ENCODE results near the gene CHRNB2.

Gene CHRNB2

DNA sequence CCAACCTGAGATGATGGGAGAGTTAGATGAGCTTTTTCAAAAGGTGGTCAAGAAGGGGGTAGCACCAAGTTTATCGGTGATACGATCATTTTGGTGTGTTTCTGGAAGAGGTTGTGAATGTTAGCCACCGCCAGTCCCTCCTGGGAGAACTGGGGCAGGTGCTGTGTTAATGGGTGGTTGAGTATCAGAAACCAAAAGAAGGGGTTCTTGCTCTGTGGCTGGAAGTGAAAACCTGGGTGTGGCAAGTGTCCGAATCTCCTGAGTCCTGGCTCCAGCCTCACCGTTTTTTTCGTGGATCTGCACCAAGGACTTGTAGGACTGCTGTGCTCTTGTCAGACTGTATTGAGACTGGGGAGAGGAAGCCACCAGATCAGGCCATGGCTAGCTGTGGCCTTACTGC, 16.9 kb upstream of the CHRNB2 start:
- TF ChIP-seq POU2F2 (IDR thresholded peaks at IDR 0.05; ENCODE audit: low read depth, low read length) = no peak
- TF ChIP-seq PAX5 (IDR thresholded peaks at IDR 0.05; ENCODE audit: insufficient read depth, low read length, severe bottlenecking) = no peak
- no peak for TF ChIP-seq TAF1 (IDR thresholded peaks at IDR 0.05; ENCODE audit: low read depth, low read length)
- TF ChIP-seq POLR2A (IDR thresholded peaks at IDR 0.05; ENCODE audit: low read depth, low read length) = no peak
- no peak for TF ChIP-seq SPI1 (IDR thresholded peaks at IDR 0.05; ENCODE audit: low read depth, low read length)
- no peak for TF ChIP-seq POLR2AphosphoS5 (IDR thresholded peaks at IDR 0.05; ENCODE audit: low read depth, low read length)
- DNase-seq (ENCODE audit: insufficient read length, low spot score) (no peak), FAIRE-seq (no peak)

DNA sequence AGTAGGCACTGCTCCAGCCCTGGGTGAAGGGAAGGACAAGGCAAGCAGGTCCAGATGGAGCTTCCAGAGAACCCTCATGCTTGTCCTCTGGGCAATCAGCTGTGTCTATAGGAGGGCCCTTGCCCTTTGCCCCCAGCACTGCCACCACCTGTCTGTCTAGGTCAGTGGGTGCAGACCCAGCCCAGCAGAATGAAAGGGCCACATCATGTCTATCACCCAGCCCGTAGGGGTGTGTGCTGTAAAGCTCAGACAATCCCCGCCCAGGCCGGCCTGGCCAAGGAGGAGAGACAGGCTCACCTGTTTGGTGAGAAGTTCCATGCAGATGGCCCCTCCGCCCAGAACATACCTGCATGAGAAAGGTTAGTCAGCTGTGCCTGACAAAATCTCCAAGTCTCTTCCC, 16.1 kb upstream of the CHRNB2 start:
- FAIRE-seq = no peak
- no peak for DNase-seq (ENCODE audit: insufficient read length, low spot score)
- TF ChIP-seq POLR2A (IDR thresholded peaks at IDR 0.05; ENCODE audit: low read depth, low read length) (no peak), TAF1 (IDR thresholded peaks at IDR 0.05; ENCODE audit: low read depth, low read length) (no peak), POU2F2 (IDR thresholded peaks at IDR 0.05; ENCODE audit: low read depth, low read length) (no peak), PAX5 (IDR thresholded peaks at IDR 0.05; ENCODE audit: insufficient read depth, low read length, severe bottlenecking) (no peak), POLR2AphosphoS5 (IDR thresholded peaks at IDR 0.05; ENCODE audit: low read depth, low read length) (no peak), SPI1 (IDR thresholded peaks at IDR 0.05; ENCODE audit: low read depth, low read length) (no peak)

DNA sequence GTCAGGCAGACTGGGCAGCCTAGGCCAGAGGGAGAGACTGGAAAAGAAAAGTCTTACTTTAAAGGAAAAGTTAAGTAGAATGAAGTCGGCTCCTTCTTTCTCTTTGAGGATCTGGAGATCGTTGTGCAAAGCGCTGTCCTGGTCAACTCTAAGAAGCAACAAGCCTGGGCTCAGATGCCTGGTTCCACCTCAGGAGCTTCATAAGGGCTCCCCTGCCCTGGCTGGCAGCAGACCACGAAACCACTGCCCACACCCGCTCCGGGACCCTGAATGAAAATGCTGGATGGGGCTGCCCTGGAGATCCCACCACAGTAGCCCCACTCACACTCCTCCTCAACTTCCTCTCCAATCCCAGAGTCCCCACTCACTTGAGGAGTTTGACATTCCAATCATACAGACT, 15.5 kb upstream of the CHRNB2 start:
- no peak for TF ChIP-seq POU2F2 (IDR thresholded peaks at IDR 0.05; ENCODE audit: low read depth, low read length)
- TF ChIP-seq POLR2A (IDR thresholded peaks at IDR 0.05; ENCODE audit: low read depth, low read length) = no peak
- FAIRE-seq (no peak), DNase-seq (ENCODE audit: insufficient read length, low spot score) (no peak)

DNA sequence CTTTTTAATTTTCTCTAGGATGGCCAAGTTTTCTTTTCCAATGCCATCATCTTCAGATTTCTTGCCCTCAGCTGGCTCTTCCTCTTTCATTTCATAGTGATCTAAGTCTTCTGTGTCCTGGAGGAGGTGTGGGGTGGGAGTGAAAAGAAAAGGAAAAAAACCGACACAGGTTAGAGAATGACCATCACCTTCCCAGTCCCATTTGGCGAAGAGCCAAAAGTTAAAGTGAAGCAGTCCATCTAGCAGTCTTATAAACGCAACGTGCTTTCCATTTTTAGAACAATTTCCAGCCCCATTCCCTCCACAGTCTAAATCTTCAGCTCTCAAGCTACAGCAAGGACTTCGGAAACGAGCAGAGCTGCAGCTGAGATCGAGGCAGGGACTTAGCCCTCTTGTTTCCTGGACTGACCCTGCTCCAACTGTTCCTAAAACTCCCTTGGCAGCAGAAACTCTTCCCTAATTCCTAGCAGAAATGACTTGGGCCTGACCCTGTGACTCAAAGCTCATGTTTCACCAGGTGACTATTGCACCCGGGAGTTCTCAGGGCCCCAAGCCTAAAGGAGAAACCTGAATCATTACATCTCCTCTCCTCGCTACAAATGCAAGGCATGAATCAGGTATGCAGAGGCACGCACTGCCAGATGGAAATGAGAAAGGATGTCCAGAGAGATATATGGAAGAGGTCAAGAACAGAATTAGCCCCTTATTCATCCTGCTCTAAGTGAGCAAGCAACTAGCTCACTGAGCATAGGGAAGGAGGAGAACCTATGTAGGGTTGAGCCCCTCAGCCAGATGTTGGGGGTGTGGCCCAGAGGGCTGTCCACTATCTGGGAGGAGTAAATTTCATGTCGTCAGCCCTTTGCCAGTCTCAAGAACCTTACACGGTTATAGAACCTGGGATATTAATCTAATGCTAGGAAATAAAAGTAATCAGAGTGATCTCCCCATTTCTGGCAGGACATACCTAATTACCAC, 14.2 kb upstream of the CHRNB2 start:
- TF ChIP-seq POLR2AphosphoS5 (IDR thresholded peaks at IDR 0.05; ENCODE audit: low read depth, low read length) (no peak), TAF1 (IDR thresholded peaks at IDR 0.05; ENCODE audit: low read depth, low read length) (no peak), SPI1 (IDR thresholded peaks at IDR 0.05; ENCODE audit: low read depth, low read length) (no peak), POU2F2 (IDR thresholded peaks at IDR 0.05; ENCODE audit: low read depth, low read length) (no peak), PAX5 (IDR thresholded peaks at IDR 0.05; ENCODE audit: insufficient read depth, low read length, severe bottlenecking) (no peak), POLR2A (IDR thresholded peaks at IDR 0.05; ENCODE audit: low read depth, low read length) (no peak)
- DNase-seq (ENCODE audit: insufficient read length, low spot score) (no peak), FAIRE-seq (no peak)

DNA sequence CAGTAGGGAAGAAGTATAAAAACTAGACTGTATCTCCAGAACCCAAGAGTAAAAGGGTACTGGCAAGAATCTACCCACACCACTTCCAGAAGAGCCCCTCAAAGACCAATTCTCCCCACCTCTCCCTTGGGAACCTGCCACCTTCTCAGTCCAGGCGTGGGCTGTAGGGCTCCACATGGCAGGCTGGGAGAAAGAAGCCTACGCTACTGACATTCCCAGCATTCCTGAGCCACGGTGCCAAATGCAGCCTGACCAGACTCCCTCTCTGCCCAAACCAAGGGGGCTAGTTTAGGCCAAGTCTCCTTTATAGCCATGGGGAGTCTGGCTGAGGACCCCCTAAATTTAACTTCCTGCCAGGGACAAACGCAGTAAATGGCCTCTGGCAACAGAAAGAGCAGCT, 11.2 kb upstream of the CHRNB2 start:
- no peak for DNase-seq (ENCODE audit: insufficient read length, low spot score)
- no peak for FAIRE-seq
- no peak for TF ChIP-seq TAF1 (IDR thresholded peaks at IDR 0.05; ENCODE audit: low read depth, low read length)

DNA sequence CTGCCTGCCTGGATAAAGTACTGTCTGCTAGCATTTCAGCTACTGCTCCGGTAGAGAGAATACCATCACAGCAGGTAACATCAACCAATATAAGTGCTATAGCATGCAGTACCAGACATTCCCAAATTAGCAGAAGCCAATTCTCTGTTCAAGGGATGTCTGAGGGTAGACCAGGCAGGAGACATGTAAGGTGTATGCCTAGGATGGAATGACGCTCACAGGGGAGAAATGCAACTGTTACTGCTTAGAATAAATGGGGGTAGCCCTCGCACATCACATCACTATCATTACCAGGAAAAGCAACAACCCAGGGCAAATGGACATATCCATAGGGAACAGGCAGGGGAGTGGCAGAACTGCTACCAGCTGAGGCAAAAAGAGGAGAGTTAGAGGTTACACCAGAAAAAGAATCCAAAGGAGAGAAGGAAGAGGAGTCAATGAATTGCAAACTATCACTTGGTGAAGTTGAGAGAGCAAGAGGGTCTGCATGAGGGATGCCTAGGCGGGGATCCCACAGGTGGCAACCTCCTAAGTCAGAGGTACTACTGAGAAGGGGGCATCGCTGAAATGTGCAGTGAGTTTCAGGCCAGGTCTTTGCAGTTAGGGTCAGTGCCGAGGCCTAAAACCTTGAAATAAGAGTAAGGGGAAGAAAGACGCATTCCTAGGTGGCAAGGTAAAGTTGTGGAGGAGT, 10.2 kb upstream of the CHRNB2 start:
- FAIRE-seq (peak; percentile 51), DNase-seq (ENCODE audit: insufficient read length, low spot score) (no peak)
- TF ChIP-seq POU2F2 (IDR thresholded peaks at IDR 0.05; ENCODE audit: low read depth, low read length) = no peak
- no peak for TF ChIP-seq POLR2AphosphoS5 (IDR thresholded peaks at IDR 0.05; ENCODE audit: low read depth, low read length)
- no peak for TF ChIP-seq POLR2A (IDR thresholded peaks at IDR 0.05; ENCODE audit: low read depth, low read length)
- no peak for TF ChIP-seq SPI1 (IDR thresholded peaks at IDR 0.05; ENCODE audit: low read depth, low read length)
- no peak for TF ChIP-seq PAX5 (IDR thresholded peaks at IDR 0.05; ENCODE audit: insufficient read depth, low read length, severe bottlenecking)
- TF ChIP-seq TAF1 (IDR thresholded peaks at IDR 0.05; ENCODE audit: low read depth, low read length) = no peak

DNA sequence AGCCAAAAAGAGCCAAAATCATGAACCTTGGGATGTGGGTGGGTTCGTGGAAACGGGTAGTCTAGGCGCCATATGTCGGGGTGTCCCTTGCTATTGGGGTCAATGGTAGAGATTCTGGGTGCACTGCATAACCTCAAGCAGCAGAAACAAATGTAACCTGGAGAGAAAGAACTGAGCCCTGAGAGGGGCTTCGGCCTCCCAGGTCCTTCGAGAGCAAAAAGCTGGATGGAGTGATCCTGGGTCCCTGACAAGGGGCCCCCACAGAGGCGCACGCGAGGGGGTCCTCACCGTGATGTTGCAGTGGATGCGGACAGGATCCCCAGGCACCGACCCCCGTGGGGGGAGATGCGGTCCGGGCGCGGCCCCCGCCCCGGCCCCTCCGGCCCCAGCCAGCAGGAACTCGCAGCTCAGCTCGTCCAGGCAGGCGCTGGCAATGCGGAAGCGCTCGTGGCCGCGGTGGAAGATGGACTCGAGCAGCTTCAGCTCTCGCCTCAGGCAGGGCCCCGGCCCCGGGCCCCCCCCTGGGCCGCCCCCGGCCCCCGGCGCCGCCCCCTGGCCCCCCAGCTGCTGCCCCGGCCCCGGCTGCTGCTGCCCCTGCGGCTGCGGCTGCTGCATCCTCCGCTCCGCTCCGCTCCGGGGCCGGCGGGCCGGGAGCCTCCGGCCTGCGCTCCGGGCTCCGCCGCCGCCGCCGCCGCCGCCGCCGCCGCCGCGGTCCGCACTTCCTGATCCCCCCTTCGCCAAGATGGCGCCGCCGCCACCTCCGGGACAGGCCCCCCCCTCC, 9.4 kb upstream of the CHRNB2 start, which contains the start of gene UBE2Q1:
Gene UBE2Q1 (minus strand): TSS at position 724 of the 781 bp plus-strand sequence. CDS start 109 bp downstream, at position 615.
- FAIRE-seq (no peak), DNase-seq (ENCODE audit: insufficient read length, low spot score) (no peak)
- no peak for TF ChIP-seq PAX5 (IDR thresholded peaks at IDR 0.05; ENCODE audit: insufficient read depth, low read length, severe bottlenecking)
- no peak for TF ChIP-seq POU2F2 (IDR thresholded peaks at IDR 0.05; ENCODE audit: low read depth, low read length)
- TF ChIP-seq POLR2A (IDR thresholded peaks at IDR 0.05; ENCODE audit: low read depth, low read length) = no peak
- no peak for TF ChIP-seq TAF1 (IDR thresholded peaks at IDR 0.05; ENCODE audit: low read depth, low read length)
- TF ChIP-seq SPI1 (IDR thresholded peaks at IDR 0.05; ENCODE audit: low read depth, low read length) = no peak
- TF ChIP-seq POLR2AphosphoS5 (IDR thresholded peaks at IDR 0.05; ENCODE audit: low read depth, low read length) = no peak

DNA sequence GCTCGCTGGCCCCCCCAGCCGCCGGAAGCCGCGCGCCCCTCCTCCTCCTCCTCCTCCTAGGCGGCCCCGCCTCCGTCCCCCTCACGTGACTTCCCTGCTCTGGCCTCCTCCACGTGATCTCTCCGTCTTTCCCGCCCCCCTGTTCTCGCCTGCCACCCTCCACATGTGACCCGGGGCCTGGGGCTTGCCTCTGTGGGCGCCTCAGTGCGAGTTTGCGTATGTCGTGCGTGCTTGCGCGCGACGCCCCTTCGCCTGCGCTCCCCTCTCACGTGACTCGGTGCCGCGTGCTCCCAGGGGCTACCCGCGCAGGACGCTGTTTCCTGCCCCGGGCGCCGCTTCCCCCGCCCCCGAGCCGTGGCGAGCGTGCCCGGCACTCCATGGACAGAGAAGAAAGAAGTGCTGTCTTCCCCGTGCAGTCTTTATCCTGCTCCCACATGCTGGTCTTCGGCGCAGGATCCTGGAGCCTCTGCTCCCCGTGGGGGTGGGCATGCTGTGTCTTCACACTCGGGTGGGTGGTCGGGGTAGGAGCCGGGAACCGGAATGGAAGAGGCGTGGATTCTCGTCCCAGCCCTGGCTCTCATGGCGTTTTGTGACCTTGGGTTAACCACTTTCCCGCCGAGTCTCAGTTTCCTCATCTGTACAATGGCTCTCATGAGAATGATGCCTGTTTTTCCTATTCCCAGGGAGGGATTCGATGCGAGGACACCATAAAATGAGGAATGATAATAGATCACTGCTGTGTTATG, 8.7 kb upstream of the CHRNB2 start:
- TF ChIP-seq POLR2A (IDR thresholded peaks at IDR 0.05; ENCODE audit: low read depth, low read length) (peak; percentile 56; the same call in 1 of the 2 replicates), POLR2AphosphoS5 (IDR thresholded peaks at IDR 0.05; ENCODE audit: low read depth, low read length) (no peak; the same call in 1 of the 2 replicates)
- FAIRE-seq = peak; percentile 98
- DNase-seq (ENCODE audit: insufficient read length, low spot score) = peak; percentile 96
